ENCODE results near the gene DNAH1. TPM values are rescaled to one million over a fixed set of nuclear protein-coding genes. Genes with fewer than 3 reads are reported as not detected.

Gene DNAH1
- total RNA-seq, 1 donor from 2014 or later, result 0.80 TPM

DNA sequence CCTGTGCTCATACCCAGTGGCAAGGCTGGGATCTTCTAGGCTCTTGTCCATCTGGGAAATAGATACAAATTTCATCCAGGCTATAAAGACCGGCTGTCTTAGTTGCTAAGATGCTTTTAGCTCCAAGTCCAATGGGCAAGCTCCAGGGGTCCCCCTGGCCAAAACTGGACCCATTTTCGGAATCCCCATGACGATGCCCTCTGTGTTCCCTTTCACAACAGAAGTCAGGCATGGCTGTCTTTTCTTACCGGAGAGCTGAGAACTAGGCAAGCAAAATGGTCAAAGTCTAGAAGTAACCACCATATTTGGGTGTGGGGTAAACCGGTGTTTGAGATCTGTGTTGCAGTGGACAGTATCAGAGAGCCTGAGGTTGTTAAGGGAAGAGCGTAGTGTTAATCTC, 27.4 kb upstream of the DNAH1 start:
- H3K4me3 Mint-ChIP-seq, result peak overlapping the region; percentile 99
- no peaks in the 10 kb centered on the region for H3K36me3 Mint-ChIP-seq
- Histone ChIP-seq H3K9ac (no peak overlapping the region), H4K20me1 (ENCODE audit: low read depth) (no peaks in the 10 kb centered on the region), H3K4me1 (peaks cover 4% of the 10 kb centered on the region), H3K4me3 (peak overlapping the region; percentile 67), H3K4me2 (peak overlapping the region; percentile 89), H3K27ac (no peak overlapping the region), H3F3A (ENCODE audit: low read depth) (peaks cover 17% of the 10 kb centered on the region), H3K27me3 (no peaks in the 10 kb centered on the region), H2AFZ (replicated peaks) (no peak overlapping the region), H3K9me3 (ENCODE audit: low read depth) (no peaks in the 10 kb centered on the region), H3K79me2 (ENCODE audit: low read depth) (peaks cover 12% of the 10 kb centered on the region), H3K36me3 (no peaks in the 10 kb centered on the region)
- H3K9me3 Mint-ChIP-seq, result no peaks in the 10 kb centered on the region
- peaks cover 5% of the 10 kb centered on the region for H3K27me3 Mint-ChIP-seq (ENCODE audit: insufficient read depth, low read depth)
- peaks cover 11% of the 10 kb centered on the region for H3K4me1 Mint-ChIP-seq
- no peak overlapping the region for H3K27ac Mint-ChIP-seq
- TF ChIP-seq EZH2 (IDR thresholded peaks at IDR 0.05), result no peak
- no peak for TF ChIP-seq EZH2phosphoT487 (IDR thresholded peaks at IDR 0.05)
- TF ChIP-seq, protein P1, sequence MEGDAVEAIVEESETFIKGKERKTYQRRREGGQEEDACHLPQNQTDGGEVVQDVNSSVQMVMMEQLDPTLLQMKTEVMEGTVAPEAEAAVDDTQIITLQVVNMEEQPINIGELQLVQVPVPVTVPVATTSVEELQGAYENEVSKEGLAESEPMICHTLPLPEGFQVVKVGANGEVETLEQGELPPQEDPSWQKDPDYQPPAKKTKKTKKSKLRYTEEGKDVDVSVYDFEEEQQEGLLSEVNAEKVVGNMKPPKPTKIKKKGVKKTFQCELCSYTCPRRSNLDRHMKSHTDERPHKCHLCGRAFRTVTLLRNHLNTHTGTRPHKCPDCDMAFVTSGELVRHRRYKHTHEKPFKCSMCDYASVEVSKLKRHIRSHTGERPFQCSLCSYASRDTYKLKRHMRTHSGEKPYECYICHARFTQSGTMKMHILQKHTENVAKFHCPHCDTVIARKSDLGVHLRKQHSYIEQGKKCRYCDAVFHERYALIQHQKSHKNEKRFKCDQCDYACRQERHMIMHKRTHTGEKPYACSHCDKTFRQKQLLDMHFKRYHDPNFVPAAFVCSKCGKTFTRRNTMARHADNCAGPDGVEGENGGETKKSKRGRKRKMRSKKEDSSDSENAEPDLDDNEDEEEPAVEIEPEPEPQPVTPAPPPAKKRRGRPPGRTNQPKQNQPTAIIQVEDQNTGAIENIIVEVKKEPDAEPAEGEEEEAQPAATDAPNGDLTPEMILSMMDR (IDR thresholded peaks at IDR 0.05), result no peak
- DNase-seq (ENCODE audit: low spot score), result no peak

DNA sequence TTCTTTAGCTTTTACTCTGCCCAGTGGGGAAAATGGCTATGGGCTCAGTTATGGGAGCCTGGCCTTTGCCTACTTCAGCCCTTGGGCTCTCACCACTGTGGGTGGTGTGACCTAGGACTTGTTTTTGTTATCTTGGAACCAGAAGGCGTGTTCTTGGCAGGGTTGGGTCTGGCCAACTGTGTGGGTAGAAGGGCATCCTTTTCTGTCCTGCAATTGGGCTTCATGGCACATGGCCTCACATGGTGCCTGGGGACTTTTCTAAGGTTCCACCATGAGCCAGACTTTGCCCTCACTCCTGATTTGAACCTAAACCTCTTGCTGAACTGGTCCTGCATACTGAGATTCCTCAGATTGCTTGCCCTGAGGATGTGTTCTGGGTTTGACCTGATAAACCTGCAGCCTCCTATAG, 26.8 kb upstream of the DNAH1 start:
- DNase-seq (ENCODE audit: low spot score), result no peak
- Mint-ChIP-seq H3K9me3 (no peaks in the 10 kb centered on the region), H3K4me3 (peak overlapping the region; percentile 99), H3K27ac (no peak overlapping the region), H3K4me1 (peaks cover 11% of the 10 kb centered on the region), H3K36me3 (no peaks in the 10 kb centered on the region), H3K27me3 (ENCODE audit: insufficient read depth, low read depth) (peaks cover 7% of the 10 kb centered on the region)
- no peak overlapping the region for H3K9ac ChIP-seq
- no peaks in the 10 kb centered on the region for H3K27me3 ChIP-seq
- H4K20me1 ChIP-seq (ENCODE audit: low read depth), result no peaks in the 10 kb centered on the region
- no peak overlapping the region for H2AFZ ChIP-seq (replicated peaks)
- H3K79me2 ChIP-seq (ENCODE audit: low read depth), result peaks cover 12% of the 10 kb centered on the region
- H3F3A ChIP-seq (ENCODE audit: low read depth), result peaks cover 17% of the 10 kb centered on the region
- H3K4me3 ChIP-seq, result no peak overlapping the region
- peaks cover 4% of the 10 kb centered on the region for H3K4me1 ChIP-seq
- no peak for TF ChIP-seq EZH2phosphoT487 (IDR thresholded peaks at IDR 0.05)
- TF ChIP-seq, protein P1 (IDR thresholded peaks at IDR 0.05), result no peak
- no peak for TF ChIP-seq EZH2 (IDR thresholded peaks at IDR 0.05)
- no peak overlapping the region for H3K4me2 ChIP-seq
- H3K9me3 ChIP-seq (ENCODE audit: low read depth), result no peaks in the 10 kb centered on the region
- H3K36me3 ChIP-seq, result no peaks in the 10 kb centered on the region
- no peak overlapping the region for H3K27ac ChIP-seq

DNA sequence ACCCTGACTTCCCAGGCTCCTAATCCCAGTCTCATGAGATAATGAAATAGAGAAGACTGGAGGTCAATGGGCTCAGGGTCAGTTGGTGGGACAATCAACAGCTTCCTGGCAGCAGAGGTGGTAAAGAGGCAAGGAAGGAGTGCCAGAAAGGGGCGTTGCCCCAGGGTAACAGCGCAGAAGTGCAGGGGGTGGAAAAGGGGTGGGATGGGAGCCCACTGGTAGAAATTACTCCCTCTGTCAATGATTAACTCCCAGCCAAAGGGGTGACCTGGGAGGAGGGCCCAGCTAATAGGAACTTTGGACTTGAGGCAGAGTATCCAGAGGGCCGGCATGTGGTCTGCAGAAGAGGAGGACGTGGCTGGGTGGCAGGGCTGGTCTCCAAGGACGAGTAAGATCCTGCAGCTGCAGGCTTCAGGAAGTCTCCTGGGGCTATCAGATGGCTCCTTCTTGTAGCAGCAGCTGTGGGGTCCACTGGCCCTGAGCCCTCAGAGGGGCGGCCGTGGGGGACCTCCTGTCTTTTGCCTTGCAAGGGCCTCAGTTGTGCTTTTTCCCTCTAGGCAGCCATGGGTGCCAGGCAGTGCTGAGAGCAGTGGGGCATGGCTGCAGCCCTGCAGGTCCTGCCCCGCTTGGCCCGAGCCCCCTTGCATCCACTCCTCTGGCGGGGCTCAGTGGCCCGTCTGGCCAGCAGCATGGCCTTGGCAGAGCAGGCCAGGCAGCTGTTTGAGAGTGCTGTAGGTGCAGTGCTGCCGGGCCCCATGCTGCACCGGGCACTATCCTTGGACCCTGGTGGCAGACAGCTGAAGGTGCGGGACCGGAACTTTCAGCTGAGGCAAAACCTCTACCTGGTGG, 26.1 kb upstream of the DNAH1 start:
- no peak overlapping the region for H3K4me3 Mint-ChIP-seq

More for the DNA sequence above, 26.1 kb upstream of the DNAH1 start:
- Histone ChIP-seq H3K4me3 (no peak overlapping the region), H3K4me2 (no peak overlapping the region), H3K27ac (no peak overlapping the region), H2AFZ (replicated peaks) (no peak overlapping the region), H3K36me3 (no peaks in the 10 kb centered on the region), H3K4me1 (peaks cover 4% of the 10 kb centered on the region), H3K9ac (no peak overlapping the region), H4K20me1 (ENCODE audit: low read depth) (no peaks in the 10 kb centered on the region), H3K27me3 (no peaks in the 10 kb centered on the region), H3F3A (ENCODE audit: low read depth) (peaks cover 17% of the 10 kb centered on the region), H3K9me3 (ENCODE audit: low read depth) (no peaks in the 10 kb centered on the region), H3K79me2 (ENCODE audit: low read depth) (peaks cover 12% of the 10 kb centered on the region)
- peaks cover 7% of the 10 kb centered on the region for H3K27me3 Mint-ChIP-seq (ENCODE audit: insufficient read depth, low read depth)
- H3K4me1 Mint-ChIP-seq, result peaks cover 13% of the 10 kb centered on the region
- no peak for DNase-seq (ENCODE audit: low spot score)
- H3K36me3 Mint-ChIP-seq, result no peaks in the 10 kb centered on the region
- H3K27ac Mint-ChIP-seq, result no peak overlapping the region
- H3K9me3 Mint-ChIP-seq, result no peaks in the 10 kb centered on the region
- no peak for TF ChIP-seq EZH2 (IDR thresholded peaks at IDR 0.05)
- TF ChIP-seq EZH2phosphoT487 (IDR thresholded peaks at IDR 0.05), result no peak
- TF ChIP-seq, protein P1 (IDR thresholded peaks at IDR 0.05), result no peak

All from neural progenitor cell (in vitro differentiated cells).